GM12878 (cell line): ENCODE data around the gene OPRD1. TPM values are rescaled to one million over a fixed set of nuclear protein-coding genes. Genes with fewer than 3 reads are reported as not detected.

Experiments
- ATAC-seq: fragments of 200-7000 bp; cut with Tn5 transposase; 3 replicates; pipeline ENCODE4 v1.9.1; 2020; ENCODE audit warnings: mild to moderate bottlenecking, moderate library complexity
- BruUV-seq: library from RNA; stranded (reverse); fragments of 400-500 nt; replicated peaks from 2 replicates; lab custom pipeline; 2021; lab: Mats Ljungman, UMichigan
- CTCF ChIA-PET: fragments of 300-600 bp; sonication (Branson Sonifier 250); formaldehyde crosslinking; extraction: SDS; loops from one replicate; lab custom pipeline; 2021; ENCODE audit warnings: inconsistent platforms; lab: Yijun Ruan, JAX
- POLR2A ChIA-PET: fragments of 350-600 bp; formaldehyde crosslinking; extraction: SDS; loops from one replicate; lab custom pipeline; 2021; ENCODE audit warnings: inconsistent platforms; lab: Charles Lee
- RAD21 ChIA-PET: fragments of 300-600 bp; sonication (Branson Sonifier 250); formaldehyde crosslinking; loops from one replicate; lab custom pipeline; 2023; ENCODE audit warnings: antibody characterized with exemption; ENCODE audit not compliant: unreplicated experiment; lab: Charles Lee
- SMC1A ChIA-PET: fragments of 300-600 bp; sonication (Branson Sonifier 250); formaldehyde crosslinking; loops from one replicate; lab custom pipeline; 2023; ENCODE audit not compliant: unreplicated experiment, uncharacterized antibody; lab: Charles Lee
- DNase-seq: peaks from one replicate; pipeline ENCODE4 v3.0.0-alpha.2; 2011; ENCODE audit warnings: low read depth, low spot score
- FAIRE-seq: peaks from 3 replicates; lab custom pipeline; 2011; peaks lifted over from hg19 to GRCh38; lab: Jason Lieb, UNC
- H2AFZ ChIP-seq: 2 replicates; pipeline ENCODE4 v1.6.0; 2011; ENCODE audit warnings: low read depth, low read length, control low read depth; ENCODE audit not compliant: control insufficient read depth
- H3K27ac ChIP-seq: 2 replicates; pipeline ENCODE4 v1.5.1; 2011; ENCODE audit warnings: control low read depth; ENCODE audit not compliant: control insufficient read depth, insufficient read depth
- H3K27me3 ChIP-seq, 2 experiments: replicated peaks in 1 of 2; 2 replicates each; pipeline versions ENCODE4 v1.6.0 to v1.6.1; 2011; ENCODE audit warnings: low read length in 1 of 2; ENCODE audit not compliant: control insufficient read depth in 2 of 2, insufficient read depth in 2 of 2
- H3K36me3 ChIP-seq, 2 experiments: 2 replicates each; pipeline ENCODE4 v1.5.1; 2011; ENCODE audit warnings: low read length in 1 of 2; ENCODE audit not compliant: control insufficient read depth in 2 of 2, insufficient read depth in 2 of 2
- H3K4me1 ChIP-seq: 2 replicates; pipeline ENCODE4 v1.6.1; 2011; ENCODE audit warnings: mild to moderate bottlenecking, low read length, moderate library complexity, mixed read lengths; ENCODE audit not compliant: control insufficient read depth, insufficient read depth
- H3K4me2 ChIP-seq: 2 replicates; pipeline ENCODE4 v1.6.0; 2011; ENCODE audit warnings: control low read depth; ENCODE audit not compliant: control insufficient read depth, insufficient read depth
- H3K4me3 ChIP-seq: fragments of 200-600 bp; sonication (generic); 2 replicates; pipeline ENCODE4 v1.5.1; 2016
- H3K79me2 ChIP-seq: 2 replicates; pipeline ENCODE4 v1.6.0; 2011; ENCODE audit warnings: low read length; ENCODE audit not compliant: control insufficient read depth, insufficient read depth
- H3K9ac ChIP-seq: 2 replicates; pipeline ENCODE4 v1.8.0; 2011; ENCODE audit warnings: low read length, control low read depth, mixed read lengths; ENCODE audit not compliant: control insufficient read depth, insufficient read depth
- H3K9me3 ChIP-seq: replicated peaks from 3 replicates; pipeline ENCODE4 v1.5.1; 2011; ENCODE audit warnings: mild to moderate bottlenecking, low read length; ENCODE audit not compliant: control insufficient read depth, insufficient read depth
- H4K20me1 ChIP-seq: 2 replicates; pipeline ENCODE4 v1.6.0; 2011; ENCODE audit not compliant: control insufficient read depth, insufficient read depth
- BMI1 ChIP-seq: fragments of 450-650 bp; IDR thresholded peaks from 2 replicates; pipeline ENCODE4 v1.6.1; 2016; ENCODE audit warnings: mild to moderate bottlenecking, moderate library complexity, borderline replicate concordance
- DPF2 ChIP-seq: fragments of 450-650 bp; IDR thresholded peaks from 2 replicates; pipeline ENCODE4 v1.6.1; 2017; ENCODE audit warnings: mild to moderate bottlenecking
- MTA3 ChIP-seq: IDR thresholded peaks from 2 replicates; pipeline ENCODE4 v1.6.1; 2012; ENCODE audit warnings: low read length, inconsistent platforms, borderline replicate concordance
- NBN ChIP-seq: fragments of 450-650 bp; IDR thresholded peaks from 2 replicates; pipeline ENCODE4 v1.6.1; 2016
- NFYA ChIP-seq: IDR thresholded peaks from 2 replicates; pipeline ENCODE4 v1.6.1; 2011; ENCODE audit warnings: low read depth, mild to moderate bottlenecking, low read length, improper control_type of control experiment, borderline replicate concordance
- NFYB ChIP-seq: IDR thresholded peaks from 2 replicates; pipeline ENCODE4 v1.6.1; 2011; ENCODE audit warnings: low read depth, mild to moderate bottlenecking, low read length, improper control_type of control experiment, moderate library complexity; ENCODE audit not compliant: insufficient read depth
- NR2C1 ChIP-seq: fragments of 450-650 bp; IDR thresholded peaks from 2 replicates; pipeline ENCODE4 v1.6.1; 2017; ENCODE audit warnings: antibody characterized with exemption, mild to moderate bottlenecking, moderate library complexity
- PAX8 ChIP-seq: fragments of 450-650 bp; IDR thresholded peaks from 2 replicates; pipeline ENCODE4 v1.6.1; 2017; ENCODE audit warnings: mild to moderate bottlenecking, moderate library complexity
- SUPT20H ChIP-seq: IDR thresholded peaks from 2 replicates; pipeline ENCODE4 v1.6.1; 2011; ENCODE audit warnings: low read depth, mild to moderate bottlenecking, low read length, moderate library complexity, borderline replicate concordance; ENCODE audit not compliant: control insufficient read depth
- WGBS: methylation state at CpG from one replicate; pipeline ENCODE4 v1.1.6; 2016; ENCODE audit warnings: low lambda C conversion rate; ENCODE audit not compliant: insufficient replicate concordance, insufficient coverage; ENCODE audit errors: missing lambda C conversion rate; 5-methylcytosine and 5-hydroxymethylcytosine counted together
- in situ Hi-C: fragments of 300-500 bp; cut with MboI; formaldehyde crosslinking; loops from 9 replicates; pipeline ENCODE4 v1.14.3; 2018; ENCODE audit warnings: mixed read lengths
- intact Hi-C: fragments of 100-400 bp; cut with micrococcal nuclease; formaldehyde crosslinking; loops from one replicate; pipeline ENCODE4 v1.14.2; 2022; ENCODE audit not compliant: unreplicated experiment
- polyA plus RNA-seq, 11 experiments: library from polyadenylated mRNA; depleted of rRNA in 4 of 11; unstranded in 6 of 11; stranded (reverse) in 5 of 11; fragments of >200 nt; fragmentation: Nextera tagmentation in 4 of 11; fragmentation: Illumina TruSeq in 1 of 11; extraction: Ambion mirVana in 4 of 11; extraction: Trizol in 1 of 11; gene quantifications; 1 replicate in 1 of 11; 2 replicates in 10 of 11; pipeline versions ENCODE4 v1.2.1 to v1.2.3, GENCODE V29; 2011 to 2016; ENCODE audit warnings: inconsistent platforms in 2 of 11, missing spikeins in 2 of 11, low read depth in 1 of 11
- total RNA-seq, 4 experiments: library from RNA; depleted of rRNA in 3 of 4; stranded (reverse); fragments of >200 nt in 3 of 4; fragmentation: Illumina TruSeq in 1 of 4; extraction: Trizol in 1 of 4; gene quantifications; 2 replicates each; pipeline versions ENCODE4 v1.2.1 to v1.2.3, GENCODE V29; 2013 to 2021
- TF ChIP-seq, protein P1 (sequence below): fragments of 450-650 bp; IDR thresholded peaks from 2 replicates; pipeline ENCODE4 v1.6.1; 2017; ENCODE audit warnings: mild to moderate bottlenecking, low read depth, inconsistent platforms; ENCODE audit not compliant: poor library complexity, severe bottlenecking
- TF ChIP-seq, protein P2 (sequence below): fragments of 450-650 bp; IDR thresholded peaks from 2 replicates; pipeline ENCODE4 v1.6.1; 2017; ENCODE audit warnings: mild to moderate bottlenecking, moderate library complexity

OPRD1 gene
- total and polyA plus RNA-seq, 10 of the 15 experiments (the other 5 are each of a cell fraction or from before 2014, with no cell fraction given): 0.02 TPM; not detected in 8

DNA sequence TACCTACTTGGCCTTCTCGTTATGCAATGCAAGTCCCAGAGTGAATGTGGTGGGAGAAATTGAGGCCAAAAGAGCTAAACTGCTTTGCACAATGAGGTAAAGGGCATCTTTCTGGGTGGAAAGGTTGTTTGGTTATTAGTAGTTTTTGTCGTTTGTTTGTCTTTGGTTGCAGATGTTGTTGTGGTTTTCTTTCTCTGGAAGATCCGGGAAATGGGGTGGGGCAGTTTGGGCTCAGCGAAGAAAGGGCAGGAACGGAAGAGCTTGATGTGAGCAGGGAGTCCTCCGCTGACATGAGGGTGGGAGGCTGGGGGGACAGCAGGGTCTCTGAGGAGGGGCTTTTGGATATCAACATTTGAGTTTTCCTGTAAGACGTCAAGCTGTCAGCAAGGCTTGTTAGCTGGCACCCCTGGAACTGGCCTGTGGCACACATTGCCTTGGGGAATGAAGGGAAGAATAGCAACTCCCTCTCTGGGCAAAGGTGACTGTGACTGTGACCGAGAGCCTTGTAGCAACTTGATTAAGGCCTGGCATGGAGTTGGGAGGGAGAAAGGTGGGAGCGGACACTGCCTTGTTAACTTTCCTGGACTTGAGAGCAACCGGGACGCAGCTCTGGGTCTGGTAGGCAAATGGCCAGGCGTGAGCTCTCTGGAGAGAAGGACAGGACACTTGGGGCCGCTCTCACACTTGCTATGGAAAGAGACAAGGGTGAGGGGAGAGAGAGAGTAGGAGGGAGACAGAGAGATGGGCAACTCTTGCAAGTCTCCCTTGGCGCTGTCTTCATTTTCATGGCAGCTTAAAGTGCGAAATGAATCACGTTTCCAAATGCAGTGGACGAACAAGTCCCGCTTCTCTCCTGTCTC is 15.4 kb upstream of the OPRD1 start:
- H3K27ac ChIP-seq: no peak overlapping the region
- BruUV-seq: no TSS peak
- H3K79me2 ChIP-seq: no peaks in the 10 kb centered on the region
- no peaks in the 10 kb centered on the region for H3K36me3 ChIP-seq
- no peak for FAIRE-seq
- TF ChIP-seq NFYB: no peak
- TF ChIP-seq PAX8: no peak
- no peak for TF ChIP-seq NFYA
- TF ChIP-seq BMI1: no peak
- no peak for TF ChIP-seq SUPT20H
- TF ChIP-seq MTA3: no peak
- TF ChIP-seq, protein P1, sequence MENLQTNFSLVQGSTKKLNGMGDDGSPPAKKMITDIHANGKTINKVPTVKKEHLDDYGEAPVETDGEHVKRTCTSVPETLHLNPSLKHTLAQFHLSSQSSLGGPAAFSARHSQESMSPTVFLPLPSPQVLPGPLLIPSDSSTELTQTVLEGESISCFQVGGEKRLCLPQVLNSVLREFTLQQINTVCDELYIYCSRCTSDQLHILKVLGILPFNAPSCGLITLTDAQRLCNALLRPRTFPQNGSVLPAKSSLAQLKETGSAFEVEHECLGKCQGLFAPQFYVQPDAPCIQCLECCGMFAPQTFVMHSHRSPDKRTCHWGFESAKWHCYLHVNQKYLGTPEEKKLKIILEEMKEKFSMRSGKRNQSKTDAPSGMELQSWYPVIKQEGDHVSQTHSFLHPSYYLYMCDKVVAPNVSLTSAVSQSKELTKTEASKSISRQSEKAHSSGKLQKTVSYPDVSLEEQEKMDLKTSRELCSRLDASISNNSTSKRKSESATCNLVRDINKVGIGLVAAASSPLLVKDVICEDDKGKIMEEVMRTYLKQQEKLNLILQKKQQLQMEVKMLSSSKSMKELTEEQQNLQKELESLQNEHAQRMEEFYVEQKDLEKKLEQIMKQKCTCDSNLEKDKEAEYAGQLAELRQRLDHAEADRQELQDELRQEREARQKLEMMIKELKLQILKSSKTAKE: no peak
- TF ChIP-seq DPF2: no peak
- TF ChIP-seq NBN: no peak
- TF ChIP-seq, protein P2, sequence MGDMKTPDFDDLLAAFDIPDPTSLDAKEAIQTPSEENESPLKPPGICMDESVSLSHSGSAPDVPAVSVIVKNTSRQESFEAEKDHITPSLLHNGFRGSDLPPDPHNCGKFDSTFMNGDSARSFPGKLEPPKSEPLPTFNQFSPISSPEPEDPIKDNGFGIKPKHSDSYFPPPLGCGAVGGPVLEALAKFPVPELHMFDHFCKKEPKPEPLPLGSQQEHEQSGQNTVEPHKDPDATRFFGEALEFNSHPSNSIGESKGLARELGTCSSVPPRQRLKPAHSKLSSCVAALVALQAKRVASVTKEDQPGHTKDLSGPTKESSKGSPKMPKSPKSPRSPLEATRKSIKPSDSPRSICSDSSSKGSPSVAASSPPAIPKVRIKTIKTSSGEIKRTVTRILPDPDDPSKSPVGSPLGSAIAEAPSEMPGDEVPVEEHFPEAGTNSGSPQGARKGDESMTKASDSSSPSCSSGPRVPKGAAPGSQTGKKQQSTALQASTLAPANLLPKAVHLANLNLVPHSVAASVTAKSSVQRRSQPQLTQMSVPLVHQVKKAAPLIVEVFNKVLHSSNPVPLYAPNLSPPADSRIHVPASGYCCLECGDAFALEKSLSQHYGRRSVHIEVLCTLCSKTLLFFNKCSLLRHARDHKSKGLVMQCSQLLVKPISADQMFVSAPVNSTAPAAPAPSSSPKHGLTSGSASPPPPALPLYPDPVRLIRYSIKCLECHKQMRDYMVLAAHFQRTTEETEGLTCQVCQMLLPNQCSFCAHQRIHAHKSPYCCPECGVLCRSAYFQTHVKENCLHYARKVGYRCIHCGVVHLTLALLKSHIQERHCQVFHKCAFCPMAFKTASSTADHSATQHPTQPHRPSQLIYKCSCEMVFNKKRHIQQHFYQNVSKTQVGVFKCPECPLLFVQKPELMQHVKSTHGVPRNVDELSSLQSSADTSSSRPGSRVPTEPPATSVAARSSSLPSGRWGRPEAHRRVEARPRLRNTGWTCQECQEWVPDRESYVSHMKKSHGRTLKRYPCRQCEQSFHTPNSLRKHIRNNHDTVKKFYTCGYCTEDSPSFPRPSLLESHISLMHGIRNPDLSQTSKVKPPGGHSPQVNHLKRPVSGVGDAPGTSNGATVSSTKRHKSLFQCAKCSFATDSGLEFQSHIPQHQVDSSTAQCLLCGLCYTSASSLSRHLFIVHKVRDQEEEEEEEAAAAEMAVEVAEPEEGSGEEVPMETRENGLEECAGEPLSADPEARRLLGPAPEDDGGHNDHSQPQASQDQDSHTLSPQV: no peak
- no peak for TF ChIP-seq NR2C1
- TF ChIP-seq, all 136 proteins: peak for 0
- Histone ChIP-seq H3K9ac (no peak overlapping the region), H3K27me3 (no peaks in the 10 kb centered on the region), H3K4me1 (no peaks in the 10 kb centered on the region), H3K9me3 (no peaks in the 10 kb centered on the region), H3K4me2 (no peak overlapping the region), H4K20me1 (no peaks in the 10 kb centered on the region), H3K4me3 (no peak overlapping the region), H2AFZ (no peak overlapping the region)
- POLR2A ChIA-PET: no interaction called here
- DNase-seq (no peak), ATAC-seq (no peak)
- intact Hi-C loops (no loop called here), in situ Hi-C loops (no loop called here)
- CTCF ChIA-PET: interaction anchor here (0.6 to 2.8 kb wide), 3 partner anchors 12 to 154 kb away, joined by 3 to 10 read pairs (median 3); partner anchors contain the start of gene TAF12
- SMC1A ChIA-PET: no interaction called here
- RAD21 ChIA-PET: interaction anchor here (0.8 kb wide), 1 partner anchor 81 kb away, joined by 3 read pairs; no protein-coding TSS in a partner anchor
- WGBS: 46% methylated on average over 18 of the region's 18 CpGs
